ENCODE data around the gene GCLC. TPM values are rescaled to one million over a fixed set of nuclear protein-coding genes. Genes with fewer than 3 reads are reported as not detected.

GCLC gene
- total RNA-seq, 1 donor from 2014 or later: 27.5 TPM

- no peak overlapping the region for H3K27ac Mint-ChIP-seq (ENCODE audit: unreplicated experiment)
Measured at GRCh38 chr6:53496797-53497375, 48.0 kb downstream of the GCLC start.

GRCh38 chr6:53495506-53496499 lies 49.1 kb downstream of the GCLC start:
- Mint-ChIP-seq H3K36me3 (ENCODE audit: low read depth) (peaks cover 5% of the 10 kb centered on the region), H3K27ac (ENCODE audit: unreplicated experiment) (no peak overlapping the region), H3K4me3 (no peak overlapping the region)

More at GRCh38 chr6:53496797-53497375, 48.0 kb downstream of the GCLC start:
- Mint-ChIP-seq H3K4me3 (no peak overlapping the region), H3K9me3 (no peaks in the 10 kb centered on the region), H3K4me1 (peaks cover 3% of the 10 kb centered on the region), H3K36me3 (ENCODE audit: low read depth) (peaks cover 5% of the 10 kb centered on the region), H3K27me3 (ENCODE audit: low read depth) (peaks cover 8% of the 10 kb centered on the region)
- DNase-seq (ENCODE audit: low read depth, low spot score): no peak
- TF ChIP-seq CTCF (conservative IDR thresholded peaks at IDR 0.05): no peak

GRCh38 chr6:53494076-53494475 lies 50.8 kb downstream of the GCLC start:
- DNase-seq (ENCODE audit: low read depth, low spot score): no peak
- Mint-ChIP-seq H3K36me3 (ENCODE audit: low read depth) (peaks cover 2% of the 10 kb centered on the region), H3K4me1 (peaks cover 3% of the 10 kb centered on the region)

More at GRCh38 chr6:53495506-53496499, 49.1 kb downstream of the GCLC start:
- Mint-ChIP-seq H3K27me3 (ENCODE audit: low read depth) (peaks cover 16% of the 10 kb centered on the region), H3K4me1 (peaks cover 3% of the 10 kb centered on the region), H3K9me3 (no peaks in the 10 kb centered on the region)
- no peak for DNase-seq (ENCODE audit: low read depth, low spot score)
- TF ChIP-seq CTCF (conservative IDR thresholded peaks at IDR 0.05): no peak

GRCh38 chr6:53493635-53494025 lies 51.3 kb downstream of the GCLC start:
- H3K9me3 Mint-ChIP-seq: no peaks in the 10 kb centered on the region
- peaks cover 2% of the 10 kb centered on the region for H3K36me3 Mint-ChIP-seq (ENCODE audit: low read depth)
- DNase-seq (ENCODE audit: low read depth, low spot score): no peak
- H3K4me3 Mint-ChIP-seq: no peak overlapping the region
- H3K27me3 Mint-ChIP-seq (ENCODE audit: low read depth): peaks cover 18% of the 10 kb centered on the region
- peaks cover 3% of the 10 kb centered on the region for H3K4me1 Mint-ChIP-seq
- TF ChIP-seq CTCF (conservative IDR thresholded peaks at IDR 0.05): no peak
- H3K27ac Mint-ChIP-seq (ENCODE audit: unreplicated experiment): no peak overlapping the region

More at GRCh38 chr6:53494076-53494475, 50.8 kb downstream of the GCLC start:
- H3K27me3 Mint-ChIP-seq (ENCODE audit: low read depth): peaks cover 16% of the 10 kb centered on the region
- no peaks in the 10 kb centered on the region for H3K9me3 Mint-ChIP-seq
- H3K4me3 Mint-ChIP-seq: no peak overlapping the region
- TF ChIP-seq CTCF (conservative IDR thresholded peaks at IDR 0.05): no peak
- no peak overlapping the region for H3K27ac Mint-ChIP-seq (ENCODE audit: unreplicated experiment)

GRCh38 chr6:53492860-53493634 lies 51.9 kb downstream of the GCLC start:
- peak; percentile 83 for TF ChIP-seq CTCF (conservative IDR thresholded peaks at IDR 0.05)
- Mint-ChIP-seq H3K9me3 (no peaks in the 10 kb centered on the region), H3K27ac (ENCODE audit: unreplicated experiment) (no peak overlapping the region), H3K4me1 (peaks cover 3% of the 10 kb centered on the region), H3K27me3 (ENCODE audit: low read depth) (peaks cover 19% of the 10 kb centered on the region), H3K36me3 (ENCODE audit: low read depth) (peaks cover 1% of the 10 kb centered on the region), H3K4me3 (no peak overlapping the region)
- no peak for DNase-seq (ENCODE audit: low read depth, low spot score)
